Endodermal cell (in vitro differentiated cells): Measurements from ENCODE around the gene YIPF1. TPM values are rescaled to one million over a fixed set of nuclear protein-coding genes. Genes with fewer than 3 reads are reported as not detected.

Source experiments
- DNase-seq: peaks from one replicate; pipeline ENCODE4 v3.0.0-alpha.2; 2017
- H3K27ac ChIP-seq: 2 replicates; pipeline ENCODE4 v1.5.1; 2013; ENCODE audit warnings: mild to moderate bottlenecking, low read depth, low read length, moderate library complexity
- H3K27me3 ChIP-seq: 2 replicates; pipeline ENCODE4 v1.6.1; 2013; ENCODE audit warnings: mild to moderate bottlenecking, low read length, moderate library complexity; ENCODE audit not compliant: insufficient read depth, control insufficient read depth, poor library complexity, severe bottlenecking
- H3K36me3 ChIP-seq: 2 replicates; pipeline ENCODE4 v1.7.0; 2013; ENCODE audit warnings: mild to moderate bottlenecking, low read length, moderate library complexity; ENCODE audit not compliant: control insufficient read depth, insufficient read depth
- H3K4me1 ChIP-seq: one replicate; pipeline ENCODE4 v1.7.0; 2013; ENCODE audit warnings: low read length; ENCODE audit not compliant: control insufficient read depth, insufficient read depth
- H3K4me3 ChIP-seq: 2 replicates; pipeline ENCODE4 v1.5.1; 2013; ENCODE audit warnings: mild to moderate bottlenecking, low read length, moderate library complexity
- H3K9ac ChIP-seq: 2 replicates; pipeline ENCODE4 v1.6.1; 2013; ENCODE audit warnings: mild to moderate bottlenecking, low read length, moderate library complexity; ENCODE audit not compliant: poor library complexity, severe bottlenecking; ENCODE audit errors: extremely low read depth
- H3K9me3 ChIP-seq: 2 replicates; pipeline ENCODE4 v1.6.1; 2013; ENCODE audit warnings: mild to moderate bottlenecking, low read length, moderate library complexity; ENCODE audit not compliant: control insufficient read depth
- H3K27ac Mint-ChIP-seq: 2 replicates; pipeline ENCODE4 v1.8.0; 2020; ENCODE audit warnings: mixed read lengths
- H3K27me3 Mint-ChIP-seq: 2 replicates; pipeline ENCODE4 v1.8.0; 2021; ENCODE audit warnings: mild to moderate bottlenecking, mixed read lengths; ENCODE audit not compliant: insufficient read depth
- H3K36me3 Mint-ChIP-seq: 2 replicates; pipeline ENCODE4 v1.8.0; 2020; ENCODE audit warnings: low read depth, mixed read lengths
- H3K4me1 Mint-ChIP-seq: 2 replicates; pipeline ENCODE4 v1.8.0; 2020; ENCODE audit warnings: mixed read lengths
- H3K4me3 Mint-ChIP-seq: 2 replicates; pipeline ENCODE4 v1.8.0; 2020; ENCODE audit warnings: mild to moderate bottlenecking, moderate library complexity, mixed read lengths
- H3K9me3 Mint-ChIP-seq: 2 replicates; pipeline ENCODE4 v1.8.0; 2020; ENCODE audit warnings: mild to moderate bottlenecking, mixed read lengths
- CTCF ChIP-seq: fragments of 200-600 bp; sonication (generic); conservative IDR thresholded peaks from 2 replicates; pipeline ENCODE4 v1.5.0; 2021; ENCODE audit warnings: antibody characterized with exemption, mild to moderate bottlenecking
- WGBS, 2 experiments: methylation state at CpG; one replicate each; pipeline versions ENCODE4 v1.1.5 to v1.1.7; 2013; ENCODE audit warnings: missing lambda C conversion rate in 2 of 2, mixed read lengths in 1 of 2; ENCODE audit not compliant: insufficient coverage in 1 of 2, insufficient read length in 1 of 2; 5-methylcytosine and 5-hydroxymethylcytosine counted together
- total RNA-seq, 2 donors: library from RNA; stranded (reverse); fragmentation: NEBNext Ultra II Directional in 1 of 2; extraction: Animal tissue kit (Norgen Biotek cat#: 25700) in 1 of 2; gene quantifications; 2 replicates in 1 of 2; 3 replicates in 1 of 2; pipeline ENCODE4 v1.2.1, GENCODE V29; 2021

Gene YIPF1
- total RNA-seq, 2 donors from 2014 or later = 32.7 to 32.8 TPM

- H3K27me3 ChIP-seq = no peaks in the 10 kb centered on the region
- no peaks in the 10 kb centered on the region for H3K9me3 ChIP-seq
- no peak overlapping the region for H3K27ac Mint-ChIP-seq
- H3K36me3 ChIP-seq = peaks cover 28% of the 10 kb centered on the region
- H3K4me1 Mint-ChIP-seq = peaks cover 5% of the 10 kb centered on the region
- no peaks in the 10 kb centered on the region for H3K4me1 ChIP-seq
- no peak overlapping the region for H3K27ac ChIP-seq
- no peaks in the 10 kb centered on the region for H3K27me3 Mint-ChIP-seq
- peaks cover 37% of the 10 kb centered on the region for H3K36me3 Mint-ChIP-seq
- TF ChIP-seq CTCF = no peak
- H3K4me3 Mint-ChIP-seq = no peak overlapping the region
- no peak for DNase-seq
- no peak overlapping the region for H3K4me3 ChIP-seq
- 100% methylated on average over 2 of the region's 4 CpGs; no CpG with 5 or more reads in 1 of the 2 experiments for WGBS, 2 experiments
- no peak overlapping the region for H3K9ac ChIP-seq
- no peaks in the 10 kb centered on the region for H3K9me3 Mint-ChIP-seq
Measured at GRCh38 chr1:53833393-53833792, 56.2 kb downstream of the YIPF1 start.

- WGBS, 2 experiments = 98 to 100% methylated on average over 2 of the region's 2 CpGs
- Histone ChIP-seq H3K4me3 (no peak overlapping the region), H3K36me3 (peaks cover 41% of the 10 kb centered on the region), H3K27me3 (no peaks in the 10 kb centered on the region), H3K4me1 (no peaks in the 10 kb centered on the region), H3K9me3 (no peaks in the 10 kb centered on the region), H3K9ac (no peak overlapping the region), H3K27ac (no peak overlapping the region)
- Mint-ChIP-seq H3K9me3 (no peaks in the 10 kb centered on the region), H3K36me3 (peaks cover 39% of the 10 kb centered on the region), H3K4me1 (no peaks in the 10 kb centered on the region), H3K27me3 (no peaks in the 10 kb centered on the region), H3K4me3 (no peak overlapping the region), H3K27ac (no peak overlapping the region)
- TF ChIP-seq CTCF = peak; percentile 69
- DNase-seq = no peak
Measured at GRCh38 chr1:53826367-53826766, 63.2 kb downstream of the YIPF1 start.

- no peak for DNase-seq
- 97 to 100% methylated on average over 5 to 6 of the region's 6 CpGs for WGBS, 2 experiments
Measured at GRCh38 chr1:53825306-53825705, 64.3 kb downstream of the YIPF1 start.

More at GRCh38 chr1:53825306-53825705, 64.3 kb downstream of the YIPF1 start:
- Mint-ChIP-seq H3K4me3 (no peak overlapping the region), H3K4me1 (no peaks in the 10 kb centered on the region), H3K27me3 (no peaks in the 10 kb centered on the region), H3K27ac (no peak overlapping the region), H3K36me3 (peaks cover 40% of the 10 kb centered on the region), H3K9me3 (no peaks in the 10 kb centered on the region)
- Histone ChIP-seq H3K27me3 (no peaks in the 10 kb centered on the region), H3K4me3 (no peak overlapping the region), H3K9me3 (no peaks in the 10 kb centered on the region), H3K4me1 (no peaks in the 10 kb centered on the region), H3K36me3 (peaks cover 51% of the 10 kb centered on the region), H3K9ac (no peak overlapping the region), H3K27ac (no peak overlapping the region)
- no peak for TF ChIP-seq CTCF
